ENCODE data around the gene KRTCAP2.

The KRTCAP2 gene

DNA sequence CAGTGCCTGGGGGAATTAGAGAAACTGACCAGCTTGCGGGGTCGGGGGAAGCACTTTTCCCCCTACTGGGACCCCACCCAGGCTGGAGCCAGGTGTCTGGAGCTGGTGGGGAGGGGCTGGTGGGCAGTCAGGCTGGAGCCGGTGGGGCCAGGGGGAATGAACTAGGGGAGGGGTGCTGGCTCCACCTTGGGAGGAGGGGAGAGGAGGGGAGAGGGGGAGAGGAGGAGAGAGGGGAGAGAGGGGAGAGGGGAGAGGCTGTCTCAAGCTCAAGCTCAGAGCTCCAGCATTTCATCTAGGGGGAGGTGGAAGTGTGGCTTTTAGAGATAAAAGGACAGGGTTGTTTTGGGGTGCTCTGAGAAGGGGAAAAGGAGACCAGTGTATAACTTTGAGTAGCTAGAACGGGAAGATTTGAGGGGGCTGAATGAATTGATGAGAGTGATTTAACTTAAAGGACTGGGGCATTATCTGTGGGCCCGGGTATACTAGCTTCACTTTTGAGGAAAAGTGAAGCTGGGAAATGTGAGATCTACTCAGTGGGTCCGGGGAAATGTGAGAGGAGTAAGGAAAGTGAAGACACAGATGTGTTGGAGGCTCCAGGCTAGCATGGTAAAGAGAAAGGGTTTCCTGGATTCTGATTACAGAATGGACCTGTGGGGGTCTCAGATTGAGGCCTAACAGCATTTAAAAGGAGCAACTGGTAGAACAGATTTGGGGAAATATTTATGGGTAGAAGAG lies 42.7 kb downstream of the KRTCAP2 start:
- DNase-seq: no peak

DNA sequence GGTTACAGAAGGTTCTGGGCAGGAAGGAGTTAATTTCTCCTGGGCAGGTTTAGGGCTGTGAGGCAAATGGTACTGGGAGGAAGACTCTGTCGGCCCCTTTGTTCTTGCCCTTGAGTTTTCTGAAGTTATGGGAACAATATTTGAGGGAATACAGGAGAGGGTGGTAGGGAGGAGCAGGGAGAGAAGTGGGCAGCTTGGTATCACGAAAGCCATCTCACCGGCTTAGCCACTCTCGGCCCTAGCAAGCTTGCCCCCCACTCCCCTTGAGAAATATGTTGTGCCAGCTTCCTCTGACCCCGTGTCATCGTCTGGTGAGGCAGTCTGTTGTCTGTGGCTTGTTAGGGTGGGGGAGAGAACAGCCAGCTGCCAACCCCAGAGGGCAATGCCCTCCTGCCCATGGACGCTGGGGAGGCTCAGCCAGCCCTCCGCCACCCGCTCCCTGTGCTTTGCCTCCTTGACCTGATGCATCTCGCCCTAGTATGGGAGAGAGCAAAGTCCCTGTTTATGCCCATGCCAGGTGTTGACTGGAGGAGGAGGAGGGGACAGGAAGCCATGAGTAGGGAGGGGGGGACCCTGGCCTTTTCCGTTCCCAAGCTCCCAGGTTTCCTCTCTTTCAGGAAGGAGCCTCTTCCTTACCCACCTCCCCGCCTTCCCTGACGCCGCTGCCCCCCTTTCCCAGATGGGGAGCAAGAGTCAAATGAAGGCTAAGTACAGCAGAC lies 44.2 kb downstream of the KRTCAP2 start:
- DNase-seq: no peak

DNA sequence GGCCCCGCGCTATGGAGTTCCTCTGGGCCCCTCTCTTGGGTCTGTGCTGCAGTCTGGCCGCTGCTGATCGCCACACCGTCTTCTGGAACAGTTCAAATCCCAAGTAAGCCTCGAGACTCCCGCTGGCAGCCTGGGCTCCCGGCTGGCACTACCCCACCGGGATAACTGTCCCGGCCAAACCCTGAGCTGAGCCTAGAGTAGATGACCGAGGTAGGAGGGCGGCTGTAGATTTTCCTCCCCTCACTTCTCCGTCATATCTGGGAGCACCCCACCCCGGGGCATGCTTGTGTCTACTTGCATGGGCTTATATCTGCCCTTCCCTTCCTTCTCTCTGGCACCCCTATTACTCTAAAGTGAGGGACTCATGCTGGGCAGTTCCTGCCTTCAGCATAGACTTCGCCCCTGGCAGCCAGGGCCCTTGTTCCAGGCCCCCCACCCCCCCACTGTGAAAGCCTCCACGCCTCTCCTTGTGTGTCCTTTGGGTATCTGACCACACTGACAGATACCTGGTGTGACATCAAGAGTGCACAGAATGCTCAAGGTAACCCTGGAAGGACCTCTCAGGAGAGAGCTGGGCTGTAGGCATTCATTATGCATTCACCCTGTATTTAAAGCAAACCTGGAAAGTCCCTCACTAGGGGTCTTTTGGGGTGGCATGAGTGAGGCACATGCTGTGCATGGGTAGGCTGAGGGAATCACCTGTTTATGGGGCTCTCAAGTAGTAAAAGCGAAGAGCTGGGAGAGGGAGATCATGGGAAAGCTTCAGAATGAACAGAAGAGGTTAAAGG lies 44.9 kb downstream of the KRTCAP2 start:
- DNase-seq: no peak

DNA sequence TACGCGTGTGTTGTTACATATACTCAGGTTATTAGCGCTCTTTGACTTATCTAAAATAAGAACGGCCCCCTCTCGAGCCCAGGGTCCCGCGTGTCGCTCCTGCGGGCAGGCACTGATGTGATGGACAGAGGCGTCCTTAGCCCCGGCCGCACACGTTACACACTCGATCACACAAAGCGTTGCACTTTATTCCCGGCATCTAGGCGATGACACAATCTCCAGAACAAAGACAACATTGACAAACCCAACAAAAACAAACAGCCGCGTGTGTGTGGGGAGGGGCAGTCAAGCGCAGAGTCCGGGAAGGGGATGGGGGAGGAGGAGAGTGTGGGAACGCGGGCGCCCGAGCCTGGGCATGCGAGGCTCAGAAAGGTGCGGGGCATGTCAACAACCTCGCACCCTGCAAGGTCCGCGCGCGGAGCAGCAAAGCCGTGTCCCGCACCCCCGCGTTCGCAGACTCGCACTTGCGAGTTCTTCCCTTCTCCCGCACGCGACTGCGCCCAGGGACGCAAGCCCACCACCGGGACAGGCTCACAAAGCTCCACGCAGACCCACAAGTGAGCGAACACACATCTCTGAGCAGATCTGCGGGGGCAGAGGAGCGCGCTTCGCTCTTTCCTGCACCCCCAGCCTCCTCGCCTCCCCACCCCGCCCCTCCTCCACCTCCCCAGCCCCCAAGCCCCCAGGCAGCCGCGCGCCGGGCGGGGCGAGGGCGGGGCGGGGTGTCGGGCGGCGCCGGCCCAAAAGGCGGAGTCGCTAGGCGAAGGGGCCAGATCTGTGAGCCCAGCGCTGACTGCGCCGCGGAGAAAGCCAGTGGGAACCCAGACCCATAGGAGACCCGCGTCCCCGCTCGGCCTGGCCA lies 45.8 kb downstream of the KRTCAP2 start, which contains the start of gene EFNA1:
Gene EFNA1, plus strand, starts transcription at position 772 of the 862 bp plus-strand sequence. CDS start 102 bp downstream, outside the sequence.
- DNase-seq: peak; percentile 55

DNA sequence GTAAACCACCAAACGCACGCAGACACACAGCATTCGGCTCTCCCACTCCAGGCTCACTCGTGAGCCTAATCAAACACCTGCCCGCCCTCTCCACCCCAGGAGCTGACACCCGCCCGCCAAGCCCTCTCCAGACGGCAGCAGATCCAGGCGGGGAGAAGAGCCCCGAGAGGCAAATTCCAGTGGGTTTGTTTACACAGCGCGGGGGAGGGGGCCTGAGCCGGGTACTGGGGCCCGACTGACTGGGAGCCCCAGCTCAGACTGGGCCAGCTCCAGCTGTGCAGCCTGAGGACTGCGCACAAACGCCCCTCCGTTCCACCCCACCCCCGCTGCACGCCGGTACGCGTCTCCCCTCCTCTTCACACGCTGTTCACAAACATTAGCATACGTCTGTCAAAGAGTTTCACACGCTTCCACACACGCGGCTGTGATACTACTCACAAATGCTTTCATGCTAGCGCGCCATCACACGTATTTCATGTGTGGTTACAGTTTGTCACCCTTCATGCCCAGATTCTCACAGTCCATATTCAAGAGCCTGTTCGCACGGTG lies 46.5 kb downstream of the KRTCAP2 start:
- peak; percentile 54 for DNase-seq

DNA sequence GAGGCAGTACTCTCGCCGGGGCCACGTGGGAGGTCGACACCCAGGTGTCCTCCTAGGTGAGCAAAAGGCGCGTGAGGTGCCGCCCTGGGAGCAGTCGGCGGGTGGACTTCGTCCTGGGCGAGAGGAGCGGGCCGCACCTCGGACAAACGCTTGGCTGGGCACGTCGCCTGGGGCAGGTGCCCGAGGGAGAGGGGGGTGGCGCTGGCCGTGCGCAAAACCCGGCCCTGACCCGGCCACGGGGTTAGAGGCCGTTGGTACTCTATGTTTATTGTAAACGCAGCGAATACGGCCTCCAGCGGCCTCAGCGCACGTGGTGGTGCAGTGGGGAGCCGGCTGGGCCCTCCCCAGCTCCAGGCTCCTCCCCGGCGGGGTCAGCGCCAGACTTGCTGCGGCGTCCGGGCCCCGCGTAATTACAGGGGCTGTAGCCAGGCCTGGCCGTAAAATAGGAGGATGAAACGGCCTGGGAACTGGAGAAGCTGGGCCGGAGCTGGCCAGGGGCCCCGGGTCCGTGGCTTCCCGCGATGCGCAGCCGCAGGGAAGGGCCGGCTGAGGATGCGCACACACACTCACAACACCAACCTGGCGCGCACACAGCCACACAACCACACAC lies 47.1 kb downstream of the KRTCAP2 start:
- no peak for DNase-seq

DNA sequence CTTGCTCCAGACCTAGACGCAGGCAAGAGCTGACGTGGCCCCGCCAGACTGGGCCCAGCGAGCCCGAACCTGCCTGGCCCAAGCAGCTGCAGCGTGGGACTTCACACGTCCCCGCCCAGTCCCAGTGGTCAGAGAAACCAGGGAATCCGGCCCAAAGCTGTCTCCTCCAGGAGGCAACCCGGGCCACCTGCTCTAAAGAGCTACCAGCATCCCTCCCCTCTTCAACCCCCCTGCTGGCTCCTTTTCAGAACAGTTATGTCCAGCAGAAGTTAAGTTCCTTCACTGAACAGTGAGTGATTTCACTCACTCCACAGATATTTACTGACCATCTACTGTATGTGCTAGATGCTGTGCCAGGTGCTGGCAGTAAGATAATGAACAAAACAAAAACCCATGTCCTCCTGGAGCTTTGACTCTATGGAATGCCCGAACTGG lies 47.6 kb downstream of the KRTCAP2 start:
- DNase-seq: no peak

DNA sequence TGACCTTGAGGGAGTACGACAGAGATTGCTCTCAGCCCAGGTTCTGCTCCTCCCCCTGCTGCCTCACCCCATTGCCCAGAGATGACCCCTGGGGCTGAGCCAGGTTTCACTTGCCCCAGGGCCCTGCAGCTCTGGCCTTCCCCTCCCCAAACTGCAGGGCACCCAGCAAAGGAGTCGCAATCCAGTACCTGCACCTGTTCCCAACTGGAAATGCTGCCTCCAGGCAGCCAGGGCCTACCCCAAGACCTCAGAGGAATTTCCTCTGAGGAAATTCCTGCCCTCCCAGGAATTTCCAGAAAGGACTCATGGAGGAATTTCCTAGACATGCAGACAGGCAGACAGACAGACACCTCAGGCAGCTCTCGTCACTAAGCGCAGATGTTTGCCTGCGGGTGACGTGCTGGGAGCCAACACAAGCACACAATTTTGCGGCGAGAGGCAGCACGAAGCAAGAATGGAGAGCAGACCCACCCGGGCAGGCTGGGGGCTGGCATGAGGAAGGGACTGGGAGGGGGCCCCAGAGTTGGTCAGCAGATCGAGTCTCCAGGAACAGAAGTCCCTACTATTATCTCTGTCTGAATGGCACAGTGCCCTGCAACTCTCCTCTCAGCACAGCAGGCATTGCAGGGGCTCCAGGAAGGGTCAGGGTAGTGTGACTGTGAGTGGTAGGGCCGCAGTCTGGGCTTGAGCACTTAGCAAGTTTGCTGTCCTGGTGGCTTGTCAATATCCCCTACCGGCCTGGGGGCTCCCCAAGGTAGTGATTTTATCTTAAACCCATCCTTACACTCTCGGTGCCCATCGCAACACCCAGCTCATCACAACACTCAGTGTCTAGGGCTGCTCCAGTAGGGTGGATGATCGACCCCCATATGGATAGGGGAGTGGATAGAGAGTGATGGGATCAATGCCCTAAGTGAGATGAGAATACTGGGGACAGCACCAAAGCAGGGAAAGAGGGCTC lies 48.3 kb downstream of the KRTCAP2 start:
- no peak for DNase-seq

DNA sequence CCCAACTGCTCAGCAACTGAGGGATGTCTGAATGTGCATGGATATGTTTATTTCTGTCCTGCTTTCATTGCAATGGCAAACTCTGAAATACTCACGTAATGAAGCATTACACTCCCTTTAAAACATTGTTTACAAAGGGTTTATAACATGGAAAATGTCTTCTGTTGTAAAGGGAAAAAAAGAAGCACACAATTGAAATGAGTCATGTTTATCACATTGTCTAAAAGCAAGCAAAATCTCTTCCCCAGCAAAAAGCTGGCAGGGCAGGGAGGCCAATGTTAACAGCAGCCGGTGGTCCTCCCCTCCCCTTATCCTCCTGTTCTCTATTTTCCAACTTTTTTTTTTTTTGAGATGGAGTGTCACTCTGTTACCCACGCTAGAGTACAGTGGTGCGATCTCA lies 49.3 kb downstream of the KRTCAP2 start:
- DNase-seq: no peak

DNA sequence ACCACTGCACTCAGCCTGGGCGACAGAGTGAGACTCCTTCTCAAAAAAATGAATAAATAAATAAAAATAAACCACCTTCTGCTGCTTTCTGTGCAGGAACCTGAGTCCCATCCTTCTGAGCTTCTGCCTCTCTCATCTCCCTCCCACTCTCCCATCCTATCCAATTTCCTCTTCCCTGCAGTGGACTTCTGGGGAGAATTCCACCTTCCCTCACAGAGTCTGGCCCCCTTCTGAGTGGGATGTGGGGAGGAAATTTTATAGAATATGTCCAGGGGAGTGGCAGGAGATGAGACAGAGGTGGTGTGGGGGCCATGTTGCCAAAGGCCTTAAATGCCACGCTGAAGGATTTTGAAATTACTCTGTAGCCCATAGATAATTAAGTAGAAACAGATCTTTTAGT lies 50.8 kb downstream of the KRTCAP2 start:
- DNase-seq: no peak

DNA sequence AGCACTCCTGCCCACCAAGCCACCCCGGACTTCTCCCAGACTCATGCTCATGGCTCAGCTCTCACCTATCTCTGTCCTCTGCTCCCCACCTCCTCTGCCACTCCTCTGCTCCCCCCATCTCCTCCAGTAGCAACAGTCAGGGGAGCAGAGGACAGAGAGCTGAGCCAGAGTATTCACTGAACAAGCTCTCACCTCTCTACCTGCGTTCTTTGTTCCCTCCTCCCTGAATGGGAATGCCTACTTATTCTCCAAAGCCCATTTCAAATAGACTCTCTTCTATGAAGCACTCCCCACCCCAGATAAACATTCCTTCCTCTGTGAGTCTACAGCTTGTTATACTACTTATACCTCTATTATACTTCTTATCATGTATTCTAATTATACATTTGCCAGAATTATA lies 51.9 kb downstream of the KRTCAP2 start:
- DNase-seq: no peak

DNA sequence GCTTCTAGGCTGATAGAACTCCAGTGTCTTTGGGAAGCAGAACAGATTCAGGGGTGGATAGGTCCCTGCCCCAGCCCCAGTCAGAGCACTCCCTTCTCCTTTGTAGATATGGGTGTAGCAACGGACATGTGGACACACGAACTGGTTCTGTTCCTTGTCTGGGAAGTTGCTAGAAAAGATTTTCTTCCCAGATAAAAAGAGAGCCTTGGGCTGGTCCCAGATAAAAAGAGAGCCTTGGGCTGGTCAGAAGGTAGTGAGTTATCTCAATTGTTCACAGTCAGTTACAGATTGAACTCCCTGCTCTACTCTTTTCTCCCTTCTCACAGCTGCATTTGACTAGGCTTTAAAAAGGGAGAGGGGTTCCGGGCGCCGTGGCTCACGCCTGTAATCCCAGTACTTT lies 52.9 kb downstream of the KRTCAP2 start:
- no peak for DNase-seq

All from activated naive CD4-positive, alpha-beta T cell treated with anti-CD3 and anti-CD28 coated beads, Interleukin-2, amount 50 U/mL, for 16 hours (primary cell).